ENCODE data around the gene BEX2.

DNA sequence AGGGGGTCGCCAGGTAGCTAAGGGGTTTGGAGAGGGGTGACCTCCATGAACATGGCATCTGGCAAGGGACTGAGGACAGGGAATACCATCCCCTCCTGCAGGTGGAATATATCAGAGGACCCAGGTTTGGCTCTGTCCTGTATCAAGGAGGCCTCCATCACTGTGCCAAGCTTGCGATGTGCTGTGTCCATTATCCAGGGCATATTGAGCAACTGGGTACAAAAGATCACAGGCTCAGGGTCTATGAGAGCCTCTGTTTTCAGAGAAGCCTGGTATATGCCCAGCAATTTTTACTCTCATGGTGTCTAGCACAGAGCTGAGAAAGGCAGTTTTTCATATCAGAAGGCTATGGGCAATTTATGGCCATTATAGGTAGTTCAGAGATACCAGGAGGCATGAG lies 17.7 kb downstream of the BEX2 start:
- no peak for TF ChIP-seq SP1 (IDR thresholded peaks at IDR 0.05; ENCODE audit: low read depth, low read length)
- no peak for TF ChIP-seq YBX1 (IDR thresholded peaks at IDR 0.05)
- TF ChIP-seq POLR2AphosphoS5 (IDR thresholded peaks at IDR 0.05; ENCODE audit: low read length): no peak
- TF ChIP-seq, protein P1, sequence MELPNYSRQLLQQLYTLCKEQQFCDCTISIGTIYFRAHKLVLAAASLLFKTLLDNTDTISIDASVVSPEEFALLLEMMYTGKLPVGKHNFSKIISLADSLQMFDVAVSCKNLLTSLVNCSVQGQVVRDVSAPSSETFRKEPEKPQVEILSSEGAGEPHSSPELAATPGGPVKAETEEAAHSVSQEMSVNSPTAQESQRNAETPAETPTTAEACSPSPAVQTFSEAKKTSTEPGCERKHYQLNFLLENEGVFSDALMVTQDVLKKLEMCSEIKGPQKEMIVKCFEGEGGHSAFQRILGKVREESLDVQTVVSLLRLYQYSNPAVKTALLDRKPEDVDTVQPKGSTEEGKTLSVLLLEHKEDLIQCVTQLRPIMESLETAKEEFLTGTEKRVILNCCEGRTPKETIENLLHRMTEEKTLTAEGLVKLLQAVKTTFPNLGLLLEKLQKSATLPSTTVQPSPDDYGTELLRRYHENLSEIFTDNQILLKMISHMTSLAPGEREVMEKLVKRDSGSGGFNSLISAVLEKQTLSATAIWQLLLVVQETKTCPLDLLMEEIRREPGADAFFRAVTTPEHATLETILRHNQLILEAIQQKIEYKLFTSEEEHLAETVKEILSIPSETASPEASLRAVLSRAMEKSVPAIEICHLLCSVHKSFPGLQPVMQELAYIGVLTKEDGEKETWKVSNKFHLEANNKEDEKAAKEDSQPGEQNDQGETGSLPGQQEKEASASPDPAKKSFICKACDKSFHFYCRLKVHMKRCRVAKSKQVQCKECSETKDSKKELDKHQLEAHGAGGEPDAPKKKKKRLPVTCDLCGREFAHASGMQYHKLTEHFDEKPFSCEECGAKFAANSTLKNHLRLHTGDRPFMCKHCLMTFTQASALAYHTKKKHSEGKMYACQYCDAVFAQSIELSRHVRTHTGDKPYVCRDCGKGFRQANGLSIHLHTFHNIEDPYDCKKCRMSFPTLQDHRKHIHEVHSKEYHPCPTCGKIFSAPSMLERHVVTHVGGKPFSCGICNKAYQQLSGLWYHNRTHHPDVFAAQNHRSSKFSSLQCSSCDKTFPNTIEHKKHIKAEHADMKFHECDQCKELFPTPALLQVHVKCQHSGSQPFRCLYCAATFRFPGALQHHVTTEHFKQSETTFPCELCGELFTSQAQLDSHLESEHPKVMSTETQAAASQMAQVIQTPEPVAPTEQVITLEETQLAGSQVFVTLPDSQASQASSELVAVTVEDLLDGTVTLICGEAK (IDR thresholded peaks at IDR 0.05; ENCODE audit: borderline replicate concordance): no peak
- no peak for TF ChIP-seq POLR2A (IDR thresholded peaks at IDR 0.05; ENCODE audit: low read depth, low read length)
- TF ChIP-seq IKZF2 (IDR thresholded peaks at IDR 0.05): no peak
- TF ChIP-seq, protein P2, sequence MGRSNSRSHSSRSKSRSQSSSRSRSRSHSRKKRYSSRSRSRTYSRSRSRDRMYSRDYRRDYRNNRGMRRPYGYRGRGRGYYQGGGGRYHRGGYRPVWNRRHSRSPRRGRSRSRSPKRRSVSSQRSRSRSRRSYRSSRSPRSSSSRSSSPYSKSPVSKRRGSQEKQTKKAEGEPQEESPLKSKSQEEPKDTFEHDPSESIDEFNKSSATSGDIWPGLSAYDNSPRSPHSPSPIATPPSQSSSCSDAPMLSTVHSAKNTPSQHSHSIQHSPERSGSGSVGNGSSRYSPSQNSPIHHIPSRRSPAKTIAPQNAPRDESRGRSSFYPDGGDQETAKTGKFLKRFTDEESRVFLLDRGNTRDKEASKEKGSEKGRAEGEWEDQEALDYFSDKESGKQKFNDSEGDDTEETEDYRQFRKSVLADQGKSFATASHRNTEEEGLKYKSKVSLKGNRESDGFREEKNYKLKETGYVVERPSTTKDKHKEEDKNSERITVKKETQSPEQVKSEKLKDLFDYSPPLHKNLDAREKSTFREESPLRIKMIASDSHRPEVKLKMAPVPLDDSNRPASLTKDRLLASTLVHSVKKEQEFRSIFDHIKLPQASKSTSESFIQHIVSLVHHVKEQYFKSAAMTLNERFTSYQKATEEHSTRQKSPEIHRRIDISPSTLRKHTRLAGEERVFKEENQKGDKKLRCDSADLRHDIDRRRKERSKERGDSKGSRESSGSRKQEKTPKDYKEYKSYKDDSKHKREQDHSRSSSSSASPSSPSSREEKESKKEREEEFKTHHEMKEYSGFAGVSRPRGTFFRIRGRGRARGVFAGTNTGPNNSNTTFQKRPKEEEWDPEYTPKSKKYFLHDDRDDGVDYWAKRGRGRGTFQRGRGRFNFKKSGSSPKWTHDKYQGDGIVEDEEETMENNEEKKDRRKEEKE (IDR thresholded peaks at IDR 0.05): no peak
- TF ChIP-seq GABPA (IDR thresholded peaks at IDR 0.05; ENCODE audit: low read depth): no peak
- TF ChIP-seq, protein P3, sequence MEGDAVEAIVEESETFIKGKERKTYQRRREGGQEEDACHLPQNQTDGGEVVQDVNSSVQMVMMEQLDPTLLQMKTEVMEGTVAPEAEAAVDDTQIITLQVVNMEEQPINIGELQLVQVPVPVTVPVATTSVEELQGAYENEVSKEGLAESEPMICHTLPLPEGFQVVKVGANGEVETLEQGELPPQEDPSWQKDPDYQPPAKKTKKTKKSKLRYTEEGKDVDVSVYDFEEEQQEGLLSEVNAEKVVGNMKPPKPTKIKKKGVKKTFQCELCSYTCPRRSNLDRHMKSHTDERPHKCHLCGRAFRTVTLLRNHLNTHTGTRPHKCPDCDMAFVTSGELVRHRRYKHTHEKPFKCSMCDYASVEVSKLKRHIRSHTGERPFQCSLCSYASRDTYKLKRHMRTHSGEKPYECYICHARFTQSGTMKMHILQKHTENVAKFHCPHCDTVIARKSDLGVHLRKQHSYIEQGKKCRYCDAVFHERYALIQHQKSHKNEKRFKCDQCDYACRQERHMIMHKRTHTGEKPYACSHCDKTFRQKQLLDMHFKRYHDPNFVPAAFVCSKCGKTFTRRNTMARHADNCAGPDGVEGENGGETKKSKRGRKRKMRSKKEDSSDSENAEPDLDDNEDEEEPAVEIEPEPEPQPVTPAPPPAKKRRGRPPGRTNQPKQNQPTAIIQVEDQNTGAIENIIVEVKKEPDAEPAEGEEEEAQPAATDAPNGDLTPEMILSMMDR (IDR thresholded peaks at IDR 0.05 in 2 of 3, conservative IDR thresholded peaks at IDR 0.05 in 1 of 3; ENCODE audit: control insufficient read depth in 2 of 3, extremely low read depth in 1 of 3, insufficient read depth in 1 of 3, low read depth in 3 of 3, low read length in 3 of 3): no peak
- no peak for TF ChIP-seq TAF1 (IDR thresholded peaks at IDR 0.05; ENCODE audit: borderline replicate concordance, low read depth, low read length)
- TF ChIP-seq, protein P4, sequence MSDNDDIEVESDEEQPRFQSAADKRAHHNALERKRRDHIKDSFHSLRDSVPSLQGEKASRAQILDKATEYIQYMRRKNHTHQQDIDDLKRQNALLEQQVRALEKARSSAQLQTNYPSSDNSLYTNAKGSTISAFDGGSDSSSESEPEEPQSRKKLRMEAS (IDR thresholded peaks at IDR 0.05; ENCODE audit: low read depth, low read length): no peak
- TF ChIP-seq EP300 (IDR thresholded peaks at IDR 0.05; ENCODE audit: borderline replicate concordance in 1 of 2, control insufficient read depth in 1 of 2, low read depth in 2 of 2, low read length in 2 of 2): no peak
- no peak for TF ChIP-seq GATAD2B (conservative IDR thresholded peaks at IDR 0.05; ENCODE audit: low read depth)
- TF ChIP-seq, protein P5, sequence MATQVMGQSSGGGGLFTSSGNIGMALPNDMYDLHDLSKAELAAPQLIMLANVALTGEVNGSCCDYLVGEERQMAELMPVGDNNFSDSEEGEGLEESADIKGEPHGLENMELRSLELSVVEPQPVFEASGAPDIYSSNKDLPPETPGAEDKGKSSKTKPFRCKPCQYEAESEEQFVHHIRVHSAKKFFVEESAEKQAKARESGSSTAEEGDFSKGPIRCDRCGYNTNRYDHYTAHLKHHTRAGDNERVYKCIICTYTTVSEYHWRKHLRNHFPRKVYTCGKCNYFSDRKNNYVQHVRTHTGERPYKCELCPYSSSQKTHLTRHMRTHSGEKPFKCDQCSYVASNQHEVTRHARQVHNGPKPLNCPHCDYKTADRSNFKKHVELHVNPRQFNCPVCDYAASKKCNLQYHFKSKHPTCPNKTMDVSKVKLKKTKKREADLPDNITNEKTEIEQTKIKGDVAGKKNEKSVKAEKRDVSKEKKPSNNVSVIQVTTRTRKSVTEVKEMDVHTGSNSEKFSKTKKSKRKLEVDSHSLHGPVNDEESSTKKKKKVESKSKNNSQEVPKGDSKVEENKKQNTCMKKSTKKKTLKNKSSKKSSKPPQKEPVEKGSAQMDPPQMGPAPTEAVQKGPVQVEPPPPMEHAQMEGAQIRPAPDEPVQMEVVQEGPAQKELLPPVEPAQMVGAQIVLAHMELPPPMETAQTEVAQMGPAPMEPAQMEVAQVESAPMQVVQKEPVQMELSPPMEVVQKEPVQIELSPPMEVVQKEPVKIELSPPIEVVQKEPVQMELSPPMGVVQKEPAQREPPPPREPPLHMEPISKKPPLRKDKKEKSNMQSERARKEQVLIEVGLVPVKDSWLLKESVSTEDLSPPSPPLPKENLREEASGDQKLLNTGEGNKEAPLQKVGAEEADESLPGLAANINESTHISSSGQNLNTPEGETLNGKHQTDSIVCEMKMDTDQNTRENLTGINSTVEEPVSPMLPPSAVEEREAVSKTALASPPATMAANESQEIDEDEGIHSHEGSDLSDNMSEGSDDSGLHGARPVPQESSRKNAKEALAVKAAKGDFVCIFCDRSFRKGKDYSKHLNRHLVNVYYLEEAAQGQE (IDR thresholded peaks at IDR 0.05; ENCODE audit: low read depth, low read length): no peak
